GM18909 (cell line): Measurements from ENCODE around the gene AFDN.
"Not testable (repeated sequence)": the region's sequence is repeated elsewhere in the genome, so short reads cannot be mapped to it uniquely, and the experiment has no call there.

ENCODE experiments used
- ATAC-seq: cut with Tn5 transposase; IDR thresholded peaks from one replicate; pipeline ENCODE4 v1.9.1; 2021; ENCODE audit warnings: mild to moderate bottlenecking; ENCODE audit not compliant: unreplicated experiment, poor library complexity

AFDN gene

GRCh38 chr6:167990016-167990945, 163.6 kb downstream of the AFDN start:
- no peak for ATAC-seq

- ATAC-seq = no peak
Observed at GRCh38 chr6:167993169-167993568, 166.5 kb downstream of the AFDN start.

- no peak for ATAC-seq
Observed at GRCh38 chr6:167993831-167994230, 167.1 kb downstream of the AFDN start.

- ATAC-seq = no peak
Observed at GRCh38 chr6:167995302-167995701, 168.6 kb downstream of the AFDN start.

- ATAC-seq = no peak
Observed at GRCh38 chr6:167995731-167996151, 169.0 kb downstream of the AFDN start.

- no peak for ATAC-seq
Observed at GRCh38 chr6:167996424-167997199, 169.9 kb downstream of the AFDN start.

GRCh38 chr6:167997642-167998041, 170.9 kb downstream of the AFDN start, which contains the start of gene KIF25:
Gene KIF25, plus strand, starts transcription at chr6:167997671. Its CDS starts 31,915 bp downstream, at chr6:168029586.
- no peak for ATAC-seq

- ATAC-seq = no peak
Observed at GRCh38 chr6:167998215-167998614, 171.5 kb downstream of the AFDN start.

- no peak for ATAC-seq
Observed at GRCh38 chr6:168000198-168001028, 173.7 kb downstream of the AFDN start.

- no peak for ATAC-seq
Observed at GRCh38 chr6:168001029-168001332, 174.3 kb downstream of the AFDN start.

GRCh38 chr6:168001514-168001913, 174.8 kb downstream of the AFDN start:
- ATAC-seq = not testable (repeated sequence)

- ATAC-seq = no peak
Observed at GRCh38 chr6:168002804-168003203, 176.1 kb downstream of the AFDN start.

- ATAC-seq = no peak
Observed at GRCh38 chr6:168004023-168004422, 177.3 kb downstream of the AFDN start.

GRCh38 chr6:168004945-168005344, 178.2 kb downstream of the AFDN start:
- ATAC-seq = no peak

- ATAC-seq = no peak
Observed at GRCh38 chr6:168005796-168006195, 179.1 kb downstream of the AFDN start.

- ATAC-seq = no peak
Observed at GRCh38 chr6:168007592-168008338, 181.1 kb downstream of the AFDN start.

GRCh38 chr6:168009331-168009730, 182.6 kb downstream of the AFDN start:
- ATAC-seq = no peak

- no peak for ATAC-seq
Observed at GRCh38 chr6:168011291-168011690, 184.6 kb downstream of the AFDN start.

- ATAC-seq = no peak
Observed at GRCh38 chr6:168012431-168013249, 185.9 kb downstream of the AFDN start.
